SKM-1 (cell line): ENCODE measurements around the gene DPEP1.

Experiments
- DNase-seq: peaks from one replicate; lab custom pipeline; 2025; ENCODE audit not compliant: unreplicated experiment; lab: John Stamatoyannopoulos, UW

The DPEP1 gene

GRCh38 chr16:89678258-89678657 is 64.8 kb downstream of the DPEP1 start:
- DNase-seq, result no peak

- no peak for DNase-seq
These were observed 72.5 kb downstream of the DPEP1 start for GRCh38 chr16:89685916-89686315.

GRCh38 chr16:89686520-89687091 is 73.2 kb downstream of the DPEP1 start, which contains the start of gene CDK10:
Gene CDK10, plus strand, starts transcription at chr16:89686689. Its CDS starts 22 bp downstream, at chr16:89686711.
- peak; percentile 86 for DNase-seq

- no peak for DNase-seq
These were observed 73.9 kb downstream of the DPEP1 start for GRCh38 chr16:89687092-89687940.
